ENCODE measurements around the gene NUP160. TPM values are rescaled to one million over a fixed set of nuclear protein-coding genes. Genes with fewer than 3 reads are reported as not detected.

Gene NUP160
- total and polyA plus RNA-seq, 2 of the 4 experiments (the other 2 are of a cell fraction) = 12.5 to 35.0 TPM

DNA sequence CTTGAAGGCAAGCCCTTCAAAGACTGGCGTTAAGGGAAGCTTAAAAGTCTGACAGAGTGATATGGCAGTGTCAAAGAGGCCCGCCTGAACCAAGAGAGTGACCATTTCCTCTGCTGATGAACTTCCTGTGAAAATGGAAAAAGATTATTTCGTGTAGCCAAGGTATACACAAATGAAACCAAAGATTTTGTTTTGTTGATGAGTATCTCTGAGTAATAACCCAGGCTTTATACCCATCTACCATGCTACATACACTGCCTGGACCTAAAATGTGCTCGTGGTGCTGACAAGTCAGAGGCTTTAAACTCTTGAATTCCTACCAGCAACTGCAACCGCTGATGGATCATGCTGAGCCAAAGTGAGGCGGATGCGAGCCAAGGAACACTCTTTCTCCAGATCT lies 60.0 kb downstream of the NUP160 start:
- Histone ChIP-seq H3K9ac (ENCODE audit: low read depth, low read length) (no peak overlapping the region), H3K4me1 (ENCODE audit: control insufficient read depth, insufficient read depth, low read length) (peaks cover 4% of the 10 kb centered on the region; the same call in 1 of the 2 replicates), H2BK20ac (ENCODE audit: low read depth, low read length) (no peak overlapping the region), H3K18ac (ENCODE audit: low read depth, low read length) (no peak overlapping the region), H3K79me1 (ENCODE audit: low read depth in 1 of 2, low read length in 2 of 2) (peaks cover 0 to 4% of the 10 kb centered on the region in 2 experiments; a peak in 1 of 4 replicates), H3K36me3 (ENCODE audit: control insufficient read depth, insufficient read depth, low read length) (peaks cover 29% of the 10 kb centered on the region), H3K4me2 (ENCODE audit: low read depth, low read length) (no peak overlapping the region), H4K5ac (ENCODE audit: low read depth, low read length) (no peak overlapping the region), H3K4me3 (ENCODE audit: insufficient read depth, low read depth, low read length) (no peak overlapping the region), H4K8ac (ENCODE audit: low read depth in 2 of 2, low read length in 2 of 2) (no peak overlapping the region), H3K4ac (ENCODE audit: low read depth, low read length) (no peak overlapping the region), H4K20me1 (ENCODE audit: insufficient read depth, low read length) (no peaks in the 10 kb centered on the region), H3K9me3 (ENCODE audit: control insufficient read depth, insufficient read depth, low read length) (no peaks in the 10 kb centered on the region), H2BK120ac (ENCODE audit: low read depth, low read length) (no peak overlapping the region), H3K14ac (replicated peaks; ENCODE audit: low read depth, low read length) (no peak overlapping the region), H2BK5ac (ENCODE audit: low read depth, low read length, poor library complexity, severe bottlenecking) (no peak overlapping the region), H3K27ac (ENCODE audit: insufficient read depth, low read length) (no peak overlapping the region), H2AFZ (replicated peaks; ENCODE audit: low read length, poor library complexity) (no peak overlapping the region), H3K9me1 (ENCODE audit: insufficient read depth, low read length) (no peaks in the 10 kb centered on the region), H3K56ac (ENCODE audit: extremely low read depth, insufficient read depth, low read length) (no peak overlapping the region), H4K91ac (ENCODE audit: insufficient read depth, low read depth, low read length) (no peak overlapping the region), H3K27me3 (ENCODE audit: control insufficient read depth, insufficient read depth, low read length) (no peaks in the 10 kb centered on the region), H3K23ac (ENCODE audit: low read depth, low read length) (no peak overlapping the region), H2BK15ac (ENCODE audit: low read depth, low read length) (no peak overlapping the region), H2AK9ac (replicated peaks; ENCODE audit: low read depth, low read length, poor library complexity) (no peak overlapping the region), H2AK5ac (ENCODE audit: low read depth, low read length) (no peak overlapping the region)
- no peak for TF ChIP-seq RAD21 (IDR thresholded peaks at IDR 0.05; ENCODE audit: low read length)
- TF ChIP-seq CEBPB (IDR thresholded peaks at IDR 0.05; ENCODE audit: low read depth, low read length) = no peak
- TF ChIP-seq RCOR1 (IDR thresholded peaks at IDR 0.05; ENCODE audit: insufficient replicate concordance, low read length) = no peak
- TF ChIP-seq RFX5 (IDR thresholded peaks at IDR 0.05; ENCODE audit: low read depth, low read length) = no peak
- no peak for TF ChIP-seq MXI1 (IDR thresholded peaks at IDR 0.05; ENCODE audit: borderline replicate concordance, low read depth, low read length)
- no peak for TF ChIP-seq POLR2A (IDR thresholded peaks at IDR 0.05; ENCODE audit: low read depth, low read length)
- TF ChIP-seq FOS (IDR thresholded peaks at IDR 0.05; ENCODE audit: low read depth, low read length) = no peak
- no peak for TF ChIP-seq CHD1 (IDR thresholded peaks at IDR 0.05; ENCODE audit: low read depth, low read length)
- TF ChIP-seq MAZ (IDR thresholded peaks at IDR 0.05; ENCODE audit: borderline replicate concordance, low read depth, low read length) = no peak
- no peak for TF ChIP-seq MAFK (IDR thresholded peaks at IDR 0.05; ENCODE audit: low read depth, low read length)
- TF ChIP-seq, protein P1, sequence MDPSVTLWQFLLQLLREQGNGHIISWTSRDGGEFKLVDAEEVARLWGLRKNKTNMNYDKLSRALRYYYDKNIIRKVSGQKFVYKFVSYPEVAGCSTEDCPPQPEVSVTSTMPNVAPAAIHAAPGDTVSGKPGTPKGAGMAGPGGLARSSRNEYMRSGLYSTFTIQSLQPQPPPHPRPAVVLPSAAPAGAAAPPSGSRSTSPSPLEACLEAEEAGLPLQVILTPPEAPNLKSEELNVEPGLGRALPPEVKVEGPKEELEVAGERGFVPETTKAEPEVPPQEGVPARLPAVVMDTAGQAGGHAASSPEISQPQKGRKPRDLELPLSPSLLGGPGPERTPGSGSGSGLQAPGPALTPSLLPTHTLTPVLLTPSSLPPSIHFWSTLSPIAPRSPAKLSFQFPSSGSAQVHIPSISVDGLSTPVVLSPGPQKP (IDR thresholded peaks at IDR 0.05; ENCODE audit: borderline replicate concordance, low read depth, low read length) = no peak
- TF ChIP-seq, protein P2, sequence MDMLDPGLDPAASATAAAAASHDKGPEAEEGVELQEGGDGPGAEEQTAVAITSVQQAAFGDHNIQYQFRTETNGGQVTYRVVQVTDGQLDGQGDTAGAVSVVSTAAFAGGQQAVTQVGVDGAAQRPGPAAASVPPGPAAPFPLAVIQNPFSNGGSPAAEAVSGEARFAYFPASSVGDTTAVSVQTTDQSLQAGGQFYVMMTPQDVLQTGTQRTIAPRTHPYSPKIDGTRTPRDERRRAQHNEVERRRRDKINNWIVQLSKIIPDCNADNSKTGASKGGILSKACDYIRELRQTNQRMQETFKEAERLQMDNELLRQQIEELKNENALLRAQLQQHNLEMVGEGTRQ (IDR thresholded peaks at IDR 0.05; ENCODE audit: low read depth, low read length) = no peak
- no peak for TF ChIP-seq SMC3 (IDR thresholded peaks at IDR 0.05; ENCODE audit: low read depth, low read length)
- no peak for TF ChIP-seq NFE2L2 (IDR thresholded peaks at IDR 0.05; ENCODE audit: low read depth, low read length)
- no peak for TF ChIP-seq BHLHE40 (IDR thresholded peaks at IDR 0.05; ENCODE audit: low read depth, low read length)
- TF ChIP-seq, protein P3, sequence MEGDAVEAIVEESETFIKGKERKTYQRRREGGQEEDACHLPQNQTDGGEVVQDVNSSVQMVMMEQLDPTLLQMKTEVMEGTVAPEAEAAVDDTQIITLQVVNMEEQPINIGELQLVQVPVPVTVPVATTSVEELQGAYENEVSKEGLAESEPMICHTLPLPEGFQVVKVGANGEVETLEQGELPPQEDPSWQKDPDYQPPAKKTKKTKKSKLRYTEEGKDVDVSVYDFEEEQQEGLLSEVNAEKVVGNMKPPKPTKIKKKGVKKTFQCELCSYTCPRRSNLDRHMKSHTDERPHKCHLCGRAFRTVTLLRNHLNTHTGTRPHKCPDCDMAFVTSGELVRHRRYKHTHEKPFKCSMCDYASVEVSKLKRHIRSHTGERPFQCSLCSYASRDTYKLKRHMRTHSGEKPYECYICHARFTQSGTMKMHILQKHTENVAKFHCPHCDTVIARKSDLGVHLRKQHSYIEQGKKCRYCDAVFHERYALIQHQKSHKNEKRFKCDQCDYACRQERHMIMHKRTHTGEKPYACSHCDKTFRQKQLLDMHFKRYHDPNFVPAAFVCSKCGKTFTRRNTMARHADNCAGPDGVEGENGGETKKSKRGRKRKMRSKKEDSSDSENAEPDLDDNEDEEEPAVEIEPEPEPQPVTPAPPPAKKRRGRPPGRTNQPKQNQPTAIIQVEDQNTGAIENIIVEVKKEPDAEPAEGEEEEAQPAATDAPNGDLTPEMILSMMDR (conservative IDR thresholded peaks at IDR 0.05; ENCODE audit: low read depth, low read length) = no peak
- POLR2A ChIA-PET (ENCODE audit: unreplicated experiment) = no interaction called here
- in situ Hi-C loops (cut with MboI; ENCODE audit: low sequenced_read_pairs) = no loop called here
- peak; percentile 24 for DNase-seq
- intact Hi-C loops (cut with micrococcal nuclease) = no loop called here
- CTCF ChIA-PET = no interaction called here
- dilution Hi-C loops (cut with HindIII; ENCODE audit: low sequenced_read_pairs, unreplicated experiment) = no loop called here
- WGBS, 2 experiments (ENCODE audit: extremely low coverage in 2 of 2, insufficient read length in 1 of 2) = 100% methylated on average over 2 of the region's 7 CpGs; no CpG with 5 or more reads in 1 of the 2 experiments
- ATAC-seq (ENCODE audit: low read depth) = no peak
- no TSS peak for BruUV-seq (replicated peaks)
